Neural cell (in vitro differentiated cells): ENCODE data around the gene ITPK1. TPM values are rescaled to one million over a fixed set of nuclear protein-coding genes. Genes with fewer than 3 reads are reported as not detected.
A peak's percentile ranks its signal among the peaks of the same experiment; 100 is the strongest.

Experiments
- H2AFZ ChIP-seq: fragments of 200-600, 300-800 bp; sonication (generic), shearing (Covaris generic); 2 replicates; pipeline ENCODE4 v1.6.0; 2014; ENCODE audit warnings: low read depth, mild to moderate bottlenecking, antibody characterized with exemption, low read length, moderate library complexity
- H3F3A ChIP-seq: fragments of 200-600 bp; shearing (Covaris generic); 2 replicates; pipeline ENCODE4 v1.6.1; 2016; ENCODE audit warnings: mild to moderate bottlenecking, moderate library complexity, mixed read lengths, antibody characterized with exemption, low read length; ENCODE audit not compliant: insufficient read depth, poor library complexity, severe bottlenecking
- H3K27ac ChIP-seq: fragments of 200-600, 300-800 bp; sonication (generic), shearing (Covaris generic); 2 replicates; pipeline ENCODE4 v1.5.1; 2014; ENCODE audit warnings: mild to moderate bottlenecking, low read length, moderate library complexity
- H3K27me3 ChIP-seq: fragments of 300-800, 200-600 bp; sonication (generic), shearing (Covaris generic); 2 replicates; pipeline ENCODE4 v1.6.0; 2014; ENCODE audit warnings: mild to moderate bottlenecking, low read depth, low read length, moderate library complexity; ENCODE audit not compliant: insufficient read depth
- H3K36me3 ChIP-seq: fragments of 300-800, 200-600 bp; sonication (generic), shearing (Covaris generic); 2 replicates; pipeline ENCODE4 v1.5.1; 2014; ENCODE audit warnings: mild to moderate bottlenecking, antibody characterized with exemption, low read length, moderate library complexity; ENCODE audit not compliant: insufficient read depth
- H3K4me2 ChIP-seq: fragments of 300-800, 200-600 bp; sonication (generic), shearing (Covaris generic); 2 replicates; pipeline ENCODE4 v1.6.0; 2014; ENCODE audit warnings: mild to moderate bottlenecking, low read length
- H3K4me3 ChIP-seq: fragments of 300-800, 200-600 bp; sonication (generic), shearing (Covaris generic); 2 replicates; pipeline ENCODE4 v1.5.1; 2014; ENCODE audit warnings: mild to moderate bottlenecking, low read length, moderate library complexity
- H3K79me2 ChIP-seq: fragments of 200-600 bp; shearing (Covaris generic); replicated peaks from 2 replicates; pipeline ENCODE4 v1.6.0; 2014; ENCODE audit warnings: mild to moderate bottlenecking, low read length, moderate library complexity; ENCODE audit not compliant: insufficient read depth
- H3K9ac ChIP-seq: fragments of 300-800, 200-600 bp; sonication (generic), shearing (Covaris generic); 2 replicates; pipeline ENCODE4 v1.6.1; 2016; ENCODE audit warnings: mild to moderate bottlenecking, low read length, mixed read lengths
- H3K9me2 ChIP-seq: fragments of 200-600 bp; shearing (Covaris generic); 2 replicates; pipeline ENCODE4 v1.6.1; 2016; ENCODE audit warnings: mild to moderate bottlenecking, low read length, mixed read lengths; ENCODE audit not compliant: insufficient read depth
- H3K9me3 ChIP-seq: fragments of 200-600, 300-800 bp; sonication (generic), shearing (Covaris generic); 2 replicates; pipeline ENCODE4 v1.6.1; 2016; ENCODE audit warnings: mild to moderate bottlenecking, mixed run types, low read length, moderate library complexity, mixed read lengths
- H4K20me1 ChIP-seq: fragments of 200-600 bp; shearing (Covaris generic); 2 replicates; pipeline ENCODE4 v1.6.1; 2016; ENCODE audit warnings: mild to moderate bottlenecking, mixed run types; ENCODE audit not compliant: insufficient read depth
- EP300 ChIP-seq: fragments of 450-650 bp; conservative IDR thresholded peaks from 2 replicates; pipeline ENCODE4 v1.6.1; 2014; ENCODE audit warnings: antibody characterized with exemption, mild to moderate bottlenecking, moderate library complexity; ENCODE audit not compliant: poor library complexity, severe bottlenecking
- EZH2 ChIP-seq: fragments of 200-600, 300-800 bp; shearing (Covaris generic), sonication (generic); IDR thresholded peaks from 2 replicates; pipeline ENCODE4 v1.6.1; 2014; ENCODE audit warnings: antibody characterized with exemption, low read length, borderline replicate concordance, mild to moderate bottlenecking; ENCODE audit not compliant: insufficient read depth, poor library complexity, severe bottlenecking
- MXI1 ChIP-seq: fragments of 450-650 bp; conservative IDR thresholded peaks from 2 replicates; pipeline ENCODE4 v1.6.1; 2014; ENCODE audit warnings: antibody characterized with exemption, mild to moderate bottlenecking; ENCODE audit not compliant: poor library complexity, severe bottlenecking
- POLR2AphosphoS5 ChIP-seq: IDR thresholded peaks from 2 replicates; pipeline ENCODE4 v1.6.1; 2012
- RAD21 ChIP-seq: fragments of 450-650 bp; conservative IDR thresholded peaks from 2 replicates; pipeline ENCODE4 v1.6.1; 2014; ENCODE audit warnings: antibody characterized with exemption, mild to moderate bottlenecking, moderate library complexity
- SMC3 ChIP-seq: fragments of 450-650 bp; conservative IDR thresholded peaks from 2 replicates; pipeline ENCODE4 v1.6.1; 2014; ENCODE audit warnings: antibody characterized with exemption, mild to moderate bottlenecking, moderate library complexity; ENCODE audit not compliant: poor library complexity
- TAF1 ChIP-seq: IDR thresholded peaks from 2 replicates; pipeline ENCODE4 v1.6.1; 2012; ENCODE audit warnings: low read depth
- polyA plus RNA-seq: library from polyadenylated mRNA; depleted of rRNA; stranded (reverse); fragments of >200 nt; gene quantifications from 2 replicates; pipeline ENCODE4 v1.2.3, GENCODE V29; 2014
- TF ChIP-seq, protein P1 (sequence below): IDR thresholded peaks from 2 replicates; pipeline ENCODE4 v1.6.1; 2012; ENCODE audit warnings: borderline replicate concordance
- TF ChIP-seq, protein P2 (sequence below): fragments of 450-650 bp; IDR thresholded peaks from 2 replicates; pipeline ENCODE4 v1.5.1; 2014; ENCODE audit warnings: antibody characterized with exemption, mild to moderate bottlenecking, moderate library complexity; ENCODE audit not compliant: poor library complexity, severe bottlenecking

The ITPK1 gene
- polyA plus RNA-seq, 1 donor from 2014 or later: 65.0 TPM

DNA sequence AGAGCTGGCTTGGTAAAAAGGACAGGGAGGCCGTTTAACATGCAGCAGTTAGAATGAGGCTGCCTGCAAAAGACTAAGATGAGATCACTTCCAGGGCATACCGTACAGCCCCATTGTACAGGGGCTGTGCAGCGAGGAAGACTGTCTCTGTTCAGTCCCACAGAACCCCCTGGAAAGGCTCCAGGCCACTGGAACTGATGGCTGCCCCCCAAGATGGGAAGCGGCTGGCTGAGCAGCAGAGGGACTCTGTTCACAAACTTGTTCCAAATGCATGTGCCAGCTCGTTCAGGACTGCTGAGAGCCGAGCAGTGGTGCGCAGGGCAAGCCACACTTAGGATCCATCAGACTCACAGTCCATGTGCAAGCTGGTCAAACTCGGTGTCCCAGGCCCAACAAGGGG lies 109.9 kb downstream of the ITPK1 start:
- H3K4me2 ChIP-seq: no peak overlapping the region
- H3K9me2 ChIP-seq: no peaks in the 10 kb centered on the region

GRCh38 chr14:93005135-93005813 lies 110.5 kb downstream of the ITPK1 start:
- Histone ChIP-seq H3K9me3 (no peaks in the 10 kb centered on the region), H3K36me3 (no peaks in the 10 kb centered on the region), H3K79me2 (no peaks in the 10 kb centered on the region), H3K4me3 (peak overlapping the region; percentile 32), H3F3A (peaks cover 3% of the 10 kb centered on the region), H3K9ac (peak overlapping the region; percentile 55), H3K9me2 (no peaks in the 10 kb centered on the region), H2AFZ (no peak overlapping the region), H4K20me1 (no peaks in the 10 kb centered on the region), H3K27ac (peak overlapping the region; percentile 77), H3K4me2 (no peak overlapping the region), H3K27me3 (no peaks in the 10 kb centered on the region)
- TF ChIP-seq RAD21 (no peak), TAF1 (no peak), POLR2AphosphoS5 (no peak)
- TF ChIP-seq, protein P1, sequence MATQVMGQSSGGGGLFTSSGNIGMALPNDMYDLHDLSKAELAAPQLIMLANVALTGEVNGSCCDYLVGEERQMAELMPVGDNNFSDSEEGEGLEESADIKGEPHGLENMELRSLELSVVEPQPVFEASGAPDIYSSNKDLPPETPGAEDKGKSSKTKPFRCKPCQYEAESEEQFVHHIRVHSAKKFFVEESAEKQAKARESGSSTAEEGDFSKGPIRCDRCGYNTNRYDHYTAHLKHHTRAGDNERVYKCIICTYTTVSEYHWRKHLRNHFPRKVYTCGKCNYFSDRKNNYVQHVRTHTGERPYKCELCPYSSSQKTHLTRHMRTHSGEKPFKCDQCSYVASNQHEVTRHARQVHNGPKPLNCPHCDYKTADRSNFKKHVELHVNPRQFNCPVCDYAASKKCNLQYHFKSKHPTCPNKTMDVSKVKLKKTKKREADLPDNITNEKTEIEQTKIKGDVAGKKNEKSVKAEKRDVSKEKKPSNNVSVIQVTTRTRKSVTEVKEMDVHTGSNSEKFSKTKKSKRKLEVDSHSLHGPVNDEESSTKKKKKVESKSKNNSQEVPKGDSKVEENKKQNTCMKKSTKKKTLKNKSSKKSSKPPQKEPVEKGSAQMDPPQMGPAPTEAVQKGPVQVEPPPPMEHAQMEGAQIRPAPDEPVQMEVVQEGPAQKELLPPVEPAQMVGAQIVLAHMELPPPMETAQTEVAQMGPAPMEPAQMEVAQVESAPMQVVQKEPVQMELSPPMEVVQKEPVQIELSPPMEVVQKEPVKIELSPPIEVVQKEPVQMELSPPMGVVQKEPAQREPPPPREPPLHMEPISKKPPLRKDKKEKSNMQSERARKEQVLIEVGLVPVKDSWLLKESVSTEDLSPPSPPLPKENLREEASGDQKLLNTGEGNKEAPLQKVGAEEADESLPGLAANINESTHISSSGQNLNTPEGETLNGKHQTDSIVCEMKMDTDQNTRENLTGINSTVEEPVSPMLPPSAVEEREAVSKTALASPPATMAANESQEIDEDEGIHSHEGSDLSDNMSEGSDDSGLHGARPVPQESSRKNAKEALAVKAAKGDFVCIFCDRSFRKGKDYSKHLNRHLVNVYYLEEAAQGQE: no peak

More for the DNA sequence above, 109.9 kb downstream of the ITPK1 start:
- Histone ChIP-seq H3K79me2 (no peaks in the 10 kb centered on the region), H3K36me3 (no peaks in the 10 kb centered on the region), H3K9me3 (no peaks in the 10 kb centered on the region), H3K27ac (no peak overlapping the region), H3K4me3 (no peak overlapping the region), H3F3A (peaks cover 3% of the 10 kb centered on the region), H4K20me1 (no peaks in the 10 kb centered on the region), H3K27me3 (no peaks in the 10 kb centered on the region), H3K9ac (no peak overlapping the region), H2AFZ (no peak overlapping the region)
- TF ChIP-seq TAF1: no peak
- TF ChIP-seq, protein P1: no peak
- TF ChIP-seq POLR2AphosphoS5: no peak
- TF ChIP-seq MXI1: no peak
- TF ChIP-seq EZH2: no peak
- no peak for TF ChIP-seq EP300
- TF ChIP-seq, protein P2, sequence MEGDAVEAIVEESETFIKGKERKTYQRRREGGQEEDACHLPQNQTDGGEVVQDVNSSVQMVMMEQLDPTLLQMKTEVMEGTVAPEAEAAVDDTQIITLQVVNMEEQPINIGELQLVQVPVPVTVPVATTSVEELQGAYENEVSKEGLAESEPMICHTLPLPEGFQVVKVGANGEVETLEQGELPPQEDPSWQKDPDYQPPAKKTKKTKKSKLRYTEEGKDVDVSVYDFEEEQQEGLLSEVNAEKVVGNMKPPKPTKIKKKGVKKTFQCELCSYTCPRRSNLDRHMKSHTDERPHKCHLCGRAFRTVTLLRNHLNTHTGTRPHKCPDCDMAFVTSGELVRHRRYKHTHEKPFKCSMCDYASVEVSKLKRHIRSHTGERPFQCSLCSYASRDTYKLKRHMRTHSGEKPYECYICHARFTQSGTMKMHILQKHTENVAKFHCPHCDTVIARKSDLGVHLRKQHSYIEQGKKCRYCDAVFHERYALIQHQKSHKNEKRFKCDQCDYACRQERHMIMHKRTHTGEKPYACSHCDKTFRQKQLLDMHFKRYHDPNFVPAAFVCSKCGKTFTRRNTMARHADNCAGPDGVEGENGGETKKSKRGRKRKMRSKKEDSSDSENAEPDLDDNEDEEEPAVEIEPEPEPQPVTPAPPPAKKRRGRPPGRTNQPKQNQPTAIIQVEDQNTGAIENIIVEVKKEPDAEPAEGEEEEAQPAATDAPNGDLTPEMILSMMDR: no peak
- no peak for TF ChIP-seq SMC3
- no peak for TF ChIP-seq RAD21
